ENCODE measurements around the gene SLC6A19. TPM values are rescaled to one million over a fixed set of nuclear protein-coding genes. Genes with fewer than 3 reads are reported as not detected.

SLC6A19 gene
- total RNA-seq, 1 donor from 2014 or later = not detected

DNA sequence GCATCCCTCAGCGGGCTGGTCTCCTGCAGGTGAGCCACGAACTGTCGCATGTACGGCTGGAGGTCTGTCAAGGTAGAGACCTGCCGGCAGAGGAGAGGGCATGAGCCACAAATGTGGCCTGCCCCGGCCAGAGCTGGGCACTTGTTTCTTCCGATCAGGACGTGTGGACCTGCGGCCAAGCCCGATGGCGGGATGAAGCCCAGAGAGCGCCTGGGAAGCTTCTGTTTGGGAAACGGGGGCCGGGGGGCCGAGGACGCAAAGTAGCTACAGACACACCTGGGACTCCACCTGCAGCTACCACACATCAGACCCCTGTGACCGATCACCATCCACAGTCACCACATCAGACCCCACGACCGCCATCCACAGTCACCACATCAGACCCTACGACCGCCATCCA, 70.8 kb downstream of the SLC6A19 start:
- Histone ChIP-seq H3K4me3 (no peak overlapping the region), H3K27me3 (no peaks in the 10 kb centered on the region), H3K36me3 (no peaks in the 10 kb centered on the region), H3K4me1 (no peaks in the 10 kb centered on the region), H3K27ac (no peak overlapping the region), H3K9me3 (no peaks in the 10 kb centered on the region)
- no peak for TF ChIP-seq CTCF (IDR thresholded peaks at IDR 0.05)
- intact Hi-C loops (cut with DNase I) = no loop called here
- no peak for DNase-seq (ENCODE audit: low spot score in 2 of 2)

GRCh38 chr5:1273745-1274144, 72.3 kb downstream of the SLC6A19 start:
- H3K36me3 ChIP-seq = no peaks in the 10 kb centered on the region
- TF ChIP-seq CTCF (IDR thresholded peaks at IDR 0.05) = no peak
- no peak overlapping the region for H3K27ac ChIP-seq

GRCh38 chr5:1274471-1274870, 73.1 kb downstream of the SLC6A19 start:
- Histone ChIP-seq H3K9me3 (peaks cover 0 to 6% of the 10 kb centered on the region in 2 donors), H3K27me3 (no peaks in the 10 kb centered on the region), H3K4me3 (no peak overlapping the region), H3K4me1 (no peaks in the 10 kb centered on the region), H3K27ac (no peak overlapping the region), H3K36me3 (no peaks in the 10 kb centered on the region)
- intact Hi-C loops (cut with DNase I) = no loop called here
- no peak for TF ChIP-seq CTCF (IDR thresholded peaks at IDR 0.05)
- DNase-seq (ENCODE audit: low spot score in 2 of 2) = no peak

More at GRCh38 chr5:1273745-1274144, 72.3 kb downstream of the SLC6A19 start:
- Histone ChIP-seq H3K27me3 (no peaks in the 10 kb centered on the region), H3K9me3 (peaks cover 0 to 3% of the 10 kb centered on the region in 2 donors), H3K4me3 (no peak overlapping the region), H3K4me1 (no peaks in the 10 kb centered on the region)
- no peak for DNase-seq (ENCODE audit: low spot score in 2 of 2)
- intact Hi-C loops (cut with DNase I) = no loop called here

Other genes with a start within 250 kb of the SLC6A19 start
- gene NKD2, start 192.8 kb upstream of the SLC6A19 start, total RNA-seq = 6.5 TPM
- gene SLC12A7, start 89.5 kb upstream of the SLC6A19 start, total RNA-seq = 101 TPM
- not detected for gene SLC6A18, start 23.8 kb downstream of the SLC6A19 start, total RNA-seq
- gene TERT, start 93.5 kb downstream of the SLC6A19 start, total RNA-seq = not detected
- 23.6 TPM for gene CLPTM1L, start 143.5 kb downstream of the SLC6A19 start, total RNA-seq
- not detected for gene SLC6A3, start 243.8 kb downstream of the SLC6A19 start, total RNA-seq

Data from ascending aorta (tissue), 2 donors.